Pancreas (tissue), 10 donors: ENCODE results near the gene SDR42E2. TPM values are rescaled to one million over a fixed set of nuclear protein-coding genes. Genes with fewer than 3 reads are reported as not detected.

Experiments used
- ATAC-seq, 4 donors: fragments of 200-7000 bp; cut with Tn5 transposase; one replicate each; pipeline versions ENCODE4 v1.8.0 to v1.9.1; 2020; ENCODE audit warnings: mild to moderate bottlenecking in 4 of 4, moderate library complexity in 4 of 4
- DNase-seq, 6 donors: peaks; one replicate each; pipeline ENCODE4 v3.0.0-alpha.2; 2020
- FAIRE-seq: peaks from 2 replicates; lab custom pipeline; 2012; peaks lifted over from hg19 to GRCh38; lab: Jason Lieb, UNC
- H3K27ac ChIP-seq, 4 donors: fragments of 200-600 bp; sonication (generic); 1 replicate in 3 of 4; 2 replicates in 1 of 4; pipeline versions ENCODE4 v1.5.0 to v1.8.0; 2020
- H3K27me3 ChIP-seq, 4 donors: fragments of 200-600 bp; one replicate each; pipeline ENCODE4 v1.8.0; 2021
- H3K36me3 ChIP-seq, 3 donors: fragments of 200-600 bp; sonication (generic) in 1 of 3; one replicate each; pipeline versions ENCODE4 v1.5.0 to v1.8.0; 2020 to 2021
- H3K4me1 ChIP-seq, 3 donors: fragments of 200-600 bp; one replicate each; pipeline ENCODE4 v1.8.0; 2021
- H3K4me3 ChIP-seq, 4 donors: fragments of 200-600 bp; sonication (generic) in 2 of 4; one replicate each; pipeline versions ENCODE4 v1.5.0 to v1.8.0; 2020 to 2021
- H3K9me3 ChIP-seq, 4 donors: fragments of 200-600 bp; one replicate each; pipeline ENCODE4 v1.8.0; 2021
- CTCF ChIP-seq, 4 donors: fragments of 200-600 bp; sonication (generic) in 3 of 4; IDR thresholded peaks; one replicate each; pipeline versions ENCODE4 v1.5.0 to v1.8.0; 2021; ENCODE audit warnings: antibody characterized with exemption in 4 of 4
- WGBS, 2 donors: extraction: QIAGEN DNeasy Blood & Tissue Kit; methylation state at CpG; one replicate each; pipeline ENCODE4 v1.1.7; 2013; 5-methylcytosine and 5-hydroxymethylcytosine counted together
- intact Hi-C, 3 donors: fragments of 100-400 bp; cut with DNase I; formaldehyde crosslinking; loops; one replicate each; pipeline versions ENCODE4 v1.11.1 to v1.14.2; 2022
- polyA plus RNA-seq, 2 donors: library from polyadenylated mRNA; stranded (reverse); fragments of 200-250 nt; gene quantifications; one replicate each; pipeline ENCODE4 v1.2.3, GENCODE V29; 2013
- total RNA-seq, 6 donors: library from RNA; stranded (reverse); fragmentation: NEBNext Ultra II Directional in 4 of 6; extraction: Animal tissue kit (Norgen Biotek cat#: 25700) in 4 of 6; gene quantifications; one replicate each; pipeline versions ENCODE4 v1.2.1 to v1.2.4, GENCODE V29; 2021 to 2023
- donor health status: healthy with polysubstance abuse.
- donor health status: DM: no; HTN: no; CAD: no; lungs with moderate emphysema.
- donor health status: DM: no; HTN: no; CAD: no.
- donor health status: control.
- donor health status: control.
- donor health status: Bipolar disorder and iron deficiency.
- donor health status: DM: yes; HTN: yes; CAD: no.
- donor health status: DM: no; HTN: no; CAD: no.
- donor health status: DM: no; HTN: no; CAD: no.
- donor health status: DM: yes; HTN: yes; CAD: no.

The SDR42E2 gene
- total and polyA plus RNA-seq, 8 donors = 0.07 TPM; not detected in 7

- no peak for ATAC-seq
- H3K4me1 ChIP-seq = no peaks in the 10 kb centered on the region
- no peak overlapping the region for H3K4me3 ChIP-seq
- TF ChIP-seq CTCF (IDR thresholded peaks at IDR 0.05) = no peak
- H3K27ac ChIP-seq = no peak overlapping the region
- no peaks in the 10 kb centered on the region for H3K36me3 ChIP-seq
- 70 to 74% methylated on average over 11 of the region's 11 CpGs for WGBS, 2 donors
- no peak for DNase-seq
- no peaks in the 10 kb centered on the region for H3K9me3 ChIP-seq
- intact Hi-C loops = no loop called here
- H3K27me3 ChIP-seq = no peaks in the 10 kb centered on the region
- FAIRE-seq = no peak
Measured at GRCh38 chr16:22181426-22181825, 19.1 kb downstream of the SDR42E2 start.

GRCh38 chr16:22181843-22182242, 19.5 kb downstream of the SDR42E2 start:
- WGBS, 2 donors = 65 to 74% methylated on average over 7 of the region's 7 CpGs

GRCh38 chr16:22183335-22183734, 21.0 kb downstream of the SDR42E2 start:
- no peak for TF ChIP-seq CTCF (IDR thresholded peaks at IDR 0.05)
- ATAC-seq = no peak
- WGBS, 2 donors = 80 to 87% methylated on average over 5 of the region's 5 CpGs
- no peak for FAIRE-seq
- H3K4me3 ChIP-seq = no peak overlapping the region
- H3K9me3 ChIP-seq = no peaks in the 10 kb centered on the region
- H3K36me3 ChIP-seq = no peaks in the 10 kb centered on the region
- intact Hi-C loops = no loop called here
- no peak overlapping the region for H3K27ac ChIP-seq
- H3K4me1 ChIP-seq = peaks cover 0 to 3% (median 0%) of the 10 kb centered on the region in 3 donors
- no peak for DNase-seq
- no peaks in the 10 kb centered on the region for H3K27me3 ChIP-seq

More at GRCh38 chr16:22181843-22182242, 19.5 kb downstream of the SDR42E2 start:
- Histone ChIP-seq H3K36me3 (no peaks in the 10 kb centered on the region), H3K27ac (no peak overlapping the region), H3K4me3 (no peak overlapping the region), H3K27me3 (no peaks in the 10 kb centered on the region), H3K9me3 (no peaks in the 10 kb centered on the region), H3K4me1 (no peaks in the 10 kb centered on the region)
- no peak for TF ChIP-seq CTCF (IDR thresholded peaks at IDR 0.05)
- FAIRE-seq = no peak
- no peak for DNase-seq
- intact Hi-C loops = no loop called here
- ATAC-seq = no peak

GRCh38 chr16:22183901-22184614, 21.8 kb downstream of the SDR42E2 start:
- intact Hi-C loops = no loop called here
- no peak overlapping the region for H3K4me3 ChIP-seq
- peaks cover 0 to 10% (median 4%) of the 10 kb centered on the region in 3 donors for H3K4me1 ChIP-seq
- no peak overlapping the region for H3K27ac ChIP-seq
- H3K9me3 ChIP-seq = no peaks in the 10 kb centered on the region
- 68 to 79% methylated on average over 11 of the region's 11 CpGs for WGBS, 2 donors
- DNase-seq (no peak), FAIRE-seq (no peak), ATAC-seq (no peak)
- H3K36me3 ChIP-seq = no peaks in the 10 kb centered on the region
- H3K27me3 ChIP-seq = no peaks in the 10 kb centered on the region
- TF ChIP-seq CTCF (IDR thresholded peaks at IDR 0.05) = no peak

- intact Hi-C loops = no loop called here
Measured at GRCh38 chr16:22184615-22184968, 22.3 kb downstream of the SDR42E2 start.

More at GRCh38 chr16:22184615-22184968, 22.3 kb downstream of the SDR42E2 start:
- H3K27ac ChIP-seq = no peak overlapping the region
- no peak for FAIRE-seq
- H3K9me3 ChIP-seq = no peaks in the 10 kb centered on the region
- no peak for DNase-seq
- H3K4me3 ChIP-seq = no peak overlapping the region
- H3K36me3 ChIP-seq = no peaks in the 10 kb centered on the region
- WGBS, 2 donors = 83 to 88% methylated on average over 6 of the region's 6 CpGs
- no peak for ATAC-seq
- H3K4me1 ChIP-seq = peaks cover 0 to 15% (median 9%) of the 10 kb centered on the region in 3 donors
- H3K27me3 ChIP-seq = no peaks in the 10 kb centered on the region
- TF ChIP-seq CTCF (IDR thresholded peaks at IDR 0.05) = no peak
